Left ventricle myocardium superior (tissue), 1 donor: Measurements from ENCODE around the gene LMCD1. TPM values are rescaled to one million over a fixed set of nuclear protein-coding genes. Genes with fewer than 3 reads are reported as not detected.

ENCODE experiments used
- ATAC-seq: fragments of 200-7000 bp; cut with Tn5 transposase; one replicate; pipeline ENCODE4 v1.9.1; 2020; ENCODE audit warnings: mild to moderate bottlenecking, moderate library complexity
- DNase-seq: peaks from one replicate; pipeline ENCODE4 v3.0.0-alpha.2; 2020
- intact Hi-C: fragments of 100-400 bp; cut with micrococcal nuclease; formaldehyde crosslinking; loops from one replicate; pipeline ENCODE4 v1.11.0; 2022
- total RNA-seq: library from RNA; stranded (reverse); fragmentation: NEBNext Ultra II Directional; extraction: Animal tissue kit (Norgen Biotek cat#: 25700); gene quantifications from one replicate; pipeline ENCODE4 v1.2.1, GENCODE V29; 2021
- donor health status: DM: no; HTN: yes; CAD: no; lungs with severe emphysema.

LMCD1 gene
- total RNA-seq, 1 donor from 2014 or later, result 37.9 TPM

- DNase-seq, result peak; percentile 47
- intact Hi-C loops, result no loop called here
- peak; percentile 56 for ATAC-seq
Observed at GRCh38 chr3:8550611-8551010, 49.0 kb downstream of the LMCD1 start.

- ATAC-seq (no peak), DNase-seq (no peak)
- intact Hi-C loops, result no loop called here
Observed at GRCh38 chr3:8552223-8552762, 50.7 kb downstream of the LMCD1 start.

GRCh38 chr3:8553405-8553804 is 51.8 kb downstream of the LMCD1 start:
- intact Hi-C loops, result no loop called here
- ATAC-seq (peak; percentile 64), DNase-seq (no peak)

GRCh38 chr3:8554696-8555095 is 53.1 kb downstream of the LMCD1 start:
- DNase-seq (no peak), ATAC-seq (no peak)
- intact Hi-C loops, result no loop called here

GRCh38 chr3:8555113-8555661 is 53.6 kb downstream of the LMCD1 start:
- intact Hi-C loops, result no loop called here
- peak; percentile 43 for ATAC-seq
- DNase-seq, result peak; percentile 51

GRCh38 chr3:8555725-8556472 is 54.3 kb downstream of the LMCD1 start:
- ATAC-seq (no peak), DNase-seq (no peak)
- intact Hi-C loops, result no loop called here

- DNase-seq (no peak), ATAC-seq (no peak)
- intact Hi-C loops, result no loop called here
Observed at GRCh38 chr3:8556473-8556869, 54.8 kb downstream of the LMCD1 start.

GRCh38 chr3:8557298-8557697 is 55.7 kb downstream of the LMCD1 start:
- ATAC-seq (peak; percentile 60), DNase-seq (no peak)
- intact Hi-C loops, result no loop called here

GRCh38 chr3:8558645-8559044 is 57.0 kb downstream of the LMCD1 start:
- ATAC-seq, result no peak
- intact Hi-C loops, result no loop called here

GRCh38 chr3:8559351-8559750 is 57.7 kb downstream of the LMCD1 start:
- intact Hi-C loops, result no loop called here
- no peak for ATAC-seq
- DNase-seq, result no peak

More at GRCh38 chr3:8558645-8559044, 57.0 kb downstream of the LMCD1 start:
- DNase-seq, result no peak

- intact Hi-C loops, result no loop called here
- DNase-seq (no peak), ATAC-seq (peak; percentile 59)
Observed at GRCh38 chr3:8560366-8561007, 58.9 kb downstream of the LMCD1 start.

GRCh38 chr3:8561370-8561769 is 59.7 kb downstream of the LMCD1 start:
- peak; percentile 77 for DNase-seq
- ATAC-seq, result peak; percentile 82
- intact Hi-C loops, result no loop called here

- DNase-seq (no peak), ATAC-seq (no peak)
- intact Hi-C loops, result no loop called here
Observed at GRCh38 chr3:8562081-8562595, 60.5 kb downstream of the LMCD1 start.

- intact Hi-C loops, result no loop called here
- ATAC-seq (no peak), DNase-seq (no peak)
Observed at GRCh38 chr3:8563146-8563545, 61.5 kb downstream of the LMCD1 start.

GRCh38 chr3:8563597-8563996 is 62.0 kb downstream of the LMCD1 start:
- ATAC-seq (no peak), DNase-seq (no peak)
- intact Hi-C loops, result no loop called here

- intact Hi-C loops, result no loop called here
- ATAC-seq, result no peak
Observed at GRCh38 chr3:8565376-8565775, 63.8 kb downstream of the LMCD1 start.

GRCh38 chr3:8567784-8568575 is 66.4 kb downstream of the LMCD1 start:
- ATAC-seq, result no peak
- intact Hi-C loops, result no loop called here
- no peak for DNase-seq

More at GRCh38 chr3:8565376-8565775, 63.8 kb downstream of the LMCD1 start:
- DNase-seq, result no peak

- ATAC-seq (peak; percentile 31), DNase-seq (no peak)
- intact Hi-C loops, result no loop called here
Observed at GRCh38 chr3:8571256-8571655, 69.6 kb downstream of the LMCD1 start.

GRCh38 chr3:8573342-8573926 is 71.8 kb downstream of the LMCD1 start:
- DNase-seq (no peak), ATAC-seq (peak; percentile 8)
- intact Hi-C loops, result no loop called here
